ENCODE measurements around the gene RIPOR1. TPM values are rescaled to one million over a fixed set of nuclear protein-coding genes. Genes with fewer than 3 reads are reported as not detected.
A peak's percentile ranks its signal among the peaks of the same experiment; 100 is the strongest.
"Not testable (repeated sequence)": the region's sequence is repeated elsewhere in the genome, so short reads cannot be mapped to it uniquely, and the experiment has no call there.

The RIPOR1 gene, protein sequence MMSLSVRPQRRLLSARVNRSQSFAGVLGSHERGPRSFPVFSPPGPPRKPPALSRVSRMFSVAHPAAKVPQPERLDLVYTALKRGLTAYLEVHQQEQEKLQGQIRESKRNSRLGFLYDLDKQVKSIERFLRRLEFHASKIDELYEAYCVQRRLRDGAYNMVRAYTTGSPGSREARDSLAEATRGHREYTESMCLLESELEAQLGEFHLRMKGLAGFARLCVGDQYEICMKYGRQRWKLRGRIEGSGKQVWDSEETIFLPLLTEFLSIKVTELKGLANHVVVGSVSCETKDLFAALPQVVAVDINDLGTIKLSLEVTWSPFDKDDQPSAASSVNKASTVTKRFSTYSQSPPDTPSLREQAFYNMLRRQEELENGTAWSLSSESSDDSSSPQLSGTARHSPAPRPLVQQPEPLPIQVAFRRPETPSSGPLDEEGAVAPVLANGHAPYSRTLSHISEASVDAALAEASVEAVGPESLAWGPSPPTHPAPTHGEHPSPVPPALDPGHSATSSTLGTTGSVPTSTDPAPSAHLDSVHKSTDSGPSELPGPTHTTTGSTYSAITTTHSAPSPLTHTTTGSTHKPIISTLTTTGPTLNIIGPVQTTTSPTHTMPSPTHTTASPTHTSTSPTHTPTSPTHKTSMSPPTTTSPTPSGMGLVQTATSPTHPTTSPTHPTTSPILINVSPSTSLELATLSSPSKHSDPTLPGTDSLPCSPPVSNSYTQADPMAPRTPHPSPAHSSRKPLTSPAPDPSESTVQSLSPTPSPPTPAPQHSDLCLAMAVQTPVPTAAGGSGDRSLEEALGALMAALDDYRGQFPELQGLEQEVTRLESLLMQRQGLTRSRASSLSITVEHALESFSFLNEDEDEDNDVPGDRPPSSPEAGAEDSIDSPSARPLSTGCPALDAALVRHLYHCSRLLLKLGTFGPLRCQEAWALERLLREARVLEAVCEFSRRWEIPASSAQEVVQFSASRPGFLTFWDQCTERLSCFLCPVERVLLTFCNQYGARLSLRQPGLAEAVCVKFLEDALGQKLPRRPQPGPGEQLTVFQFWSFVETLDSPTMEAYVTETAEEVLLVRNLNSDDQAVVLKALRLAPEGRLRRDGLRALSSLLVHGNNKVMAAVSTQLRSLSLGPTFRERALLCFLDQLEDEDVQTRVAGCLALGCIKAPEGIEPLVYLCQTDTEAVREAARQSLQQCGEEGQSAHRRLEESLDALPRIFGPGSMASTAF
- 28.8 TPM for total RNA-seq

- DNase-seq (ENCODE audit: low read depth in 2 of 3, low spot score in 2 of 3), result peak in 1 of 3 donors; percentile 43
Observed at GRCh38 chr16:67528222-67528869, at the start of gene RIPOR1. Gene RIPOR1 (plus strand): TSS chr16:67528829. CDS start chr16:67538447, 9,618 bp downstream.

DNA sequence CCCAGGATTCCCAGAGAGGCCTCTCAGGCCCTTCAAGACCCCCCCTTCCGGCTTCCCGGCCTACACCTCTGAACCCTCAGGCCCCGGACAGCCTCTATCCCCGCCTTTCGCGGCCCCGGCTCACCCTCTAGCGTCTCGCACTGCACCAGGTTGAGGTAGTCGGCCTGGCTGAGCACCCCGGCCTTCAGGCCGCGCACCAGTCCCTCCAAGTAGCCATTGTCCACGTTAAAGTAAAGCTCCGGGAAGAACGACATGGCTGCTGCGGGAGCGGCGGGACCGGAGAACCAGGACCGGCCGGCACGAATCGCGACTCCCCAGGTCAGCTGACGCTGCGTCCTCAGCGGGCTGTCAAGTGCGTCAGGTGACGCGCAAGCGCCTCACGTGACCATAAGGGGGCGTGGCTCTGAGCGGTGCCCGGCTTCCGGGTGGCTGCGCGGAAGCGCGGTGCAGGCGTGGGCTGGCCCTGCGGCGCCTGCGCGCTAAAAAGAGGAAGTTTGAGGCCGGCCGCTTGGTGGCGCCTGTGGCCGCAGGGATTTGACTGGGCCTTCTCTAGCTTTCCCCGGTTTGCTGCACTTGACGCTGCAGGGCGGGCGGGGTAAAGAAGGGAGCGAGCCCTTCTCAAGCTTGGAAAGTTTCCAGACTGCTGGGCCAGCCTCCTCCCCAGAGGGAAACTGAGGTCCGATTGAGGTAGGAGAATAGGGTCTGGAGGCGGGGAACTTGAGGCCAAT lies 47.6 kb upstream of the RIPOR1 start, which contains the start of gene ATP6V0D1:
Gene ATP6V0D1 (minus strand): TSS at position 325 of the 728 bp plus-strand sequence. CDS start 71 bp downstream, at position 254.
- peak; percentile 98 to 99 (median 98) for DNase-seq (ENCODE audit: low read depth in 2 of 3, low spot score in 2 of 3)

- DNase-seq (ENCODE audit: low read depth in 2 of 3, low spot score in 2 of 3), result peak in 1 of 3 donors; percentile 15
Observed at GRCh38 chr16:67481561-67482232, 46.9 kb upstream of the RIPOR1 start.

DNA sequence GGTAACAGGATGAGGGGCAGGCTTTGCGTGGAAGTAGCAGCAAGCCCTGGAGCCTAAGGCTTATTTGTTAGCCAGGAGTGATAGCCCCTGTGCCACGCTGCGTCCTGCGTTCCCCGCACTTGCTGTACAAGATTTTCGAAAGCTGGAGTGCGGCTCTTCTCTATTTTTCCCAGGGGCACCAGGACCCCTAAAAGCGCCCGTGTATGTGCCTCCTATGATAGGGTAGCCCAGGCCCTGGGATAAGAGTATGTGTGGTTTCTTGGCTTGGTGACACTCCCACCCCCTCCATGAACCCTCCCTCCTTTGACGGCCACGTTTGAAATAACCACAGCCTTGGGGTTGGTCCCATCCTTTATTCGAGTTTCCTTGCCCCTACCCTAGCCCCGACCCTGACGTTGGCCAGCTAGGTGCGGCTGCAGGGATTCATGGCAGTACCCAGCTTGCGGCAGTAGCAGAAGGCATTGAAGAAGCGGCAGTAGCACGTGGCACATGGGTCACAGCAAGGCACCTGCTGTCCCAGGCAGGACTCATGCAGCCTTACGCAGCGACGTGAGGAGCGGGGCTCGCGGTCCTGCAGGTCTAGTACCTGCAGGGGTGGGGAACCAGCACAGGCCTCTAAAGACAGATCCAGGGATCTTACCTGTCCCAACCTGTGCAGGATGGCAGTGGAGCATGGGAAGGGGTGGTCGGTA lies 46.2 kb upstream of the RIPOR1 start:
- DNase-seq (ENCODE audit: low read depth in 2 of 3, low spot score in 2 of 3), result no peak

DNA sequence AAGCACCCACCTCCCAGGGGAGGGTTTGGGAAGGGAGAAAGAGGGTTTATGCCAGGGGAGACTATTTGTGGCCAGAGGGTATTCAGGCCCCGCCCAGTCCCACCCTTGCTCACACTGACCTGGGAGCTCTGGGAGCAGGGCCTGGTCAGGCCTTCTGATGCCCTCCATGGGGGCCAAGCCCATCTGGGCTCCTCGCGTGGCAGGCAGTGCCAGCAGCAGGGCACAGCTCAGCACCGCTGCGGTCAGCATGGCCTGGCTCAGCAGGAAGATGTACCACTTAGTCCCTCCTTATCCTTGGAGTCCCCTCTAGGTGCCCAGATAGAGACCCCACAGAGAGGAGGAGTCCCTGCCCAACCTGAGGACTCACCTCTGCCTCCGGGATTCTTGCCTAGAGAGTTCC lies 45.5 kb upstream of the RIPOR1 start, which contains the start of gene AGRP:
Gene AGRP (minus strand): TSS at position 398 of the 400 bp plus-strand sequence. CDS start 149 bp downstream, at position 249.
- no peak for DNase-seq (ENCODE audit: low read depth in 2 of 3, low spot score in 2 of 3)

GRCh38 chr16:67483731-67484525 lies 44.7 kb upstream of the RIPOR1 start:
- DNase-seq (ENCODE audit: low read depth in 2 of 3, low spot score in 2 of 3), result no peak

DNA sequence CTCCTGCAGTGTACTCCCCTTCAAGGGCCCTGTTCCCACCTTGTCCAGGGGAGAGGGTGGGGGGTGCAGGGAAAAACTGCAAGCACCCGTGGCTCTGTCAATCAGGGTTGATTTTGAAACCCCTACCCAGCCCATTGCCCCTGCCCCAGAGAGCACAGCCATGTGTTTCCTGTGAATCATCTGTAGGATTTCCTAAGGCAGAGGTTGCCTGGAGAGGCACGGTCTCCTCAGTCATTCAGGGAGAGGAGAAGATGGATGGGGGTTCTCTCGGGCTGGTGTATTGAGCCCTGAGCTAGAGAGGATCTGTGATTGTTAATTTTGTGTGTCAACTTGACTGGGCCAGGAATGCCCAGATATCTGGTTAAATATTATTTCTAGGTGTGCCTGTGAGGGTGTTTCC lies 41.8 kb upstream of the RIPOR1 start:
- DNase-seq (ENCODE audit: low read depth in 2 of 3, low spot score in 2 of 3), result no peak

GRCh38 chr16:67487561-67487960 lies 41.1 kb upstream of the RIPOR1 start:
- not testable (repeated sequence) for DNase-seq (ENCODE audit: low read depth in 2 of 3, low spot score in 2 of 3)

GRCh38 chr16:67489401-67490083 lies 39.1 kb upstream of the RIPOR1 start:
- DNase-seq (ENCODE audit: low read depth in 2 of 3, low spot score in 2 of 3), result no peak

DNA sequence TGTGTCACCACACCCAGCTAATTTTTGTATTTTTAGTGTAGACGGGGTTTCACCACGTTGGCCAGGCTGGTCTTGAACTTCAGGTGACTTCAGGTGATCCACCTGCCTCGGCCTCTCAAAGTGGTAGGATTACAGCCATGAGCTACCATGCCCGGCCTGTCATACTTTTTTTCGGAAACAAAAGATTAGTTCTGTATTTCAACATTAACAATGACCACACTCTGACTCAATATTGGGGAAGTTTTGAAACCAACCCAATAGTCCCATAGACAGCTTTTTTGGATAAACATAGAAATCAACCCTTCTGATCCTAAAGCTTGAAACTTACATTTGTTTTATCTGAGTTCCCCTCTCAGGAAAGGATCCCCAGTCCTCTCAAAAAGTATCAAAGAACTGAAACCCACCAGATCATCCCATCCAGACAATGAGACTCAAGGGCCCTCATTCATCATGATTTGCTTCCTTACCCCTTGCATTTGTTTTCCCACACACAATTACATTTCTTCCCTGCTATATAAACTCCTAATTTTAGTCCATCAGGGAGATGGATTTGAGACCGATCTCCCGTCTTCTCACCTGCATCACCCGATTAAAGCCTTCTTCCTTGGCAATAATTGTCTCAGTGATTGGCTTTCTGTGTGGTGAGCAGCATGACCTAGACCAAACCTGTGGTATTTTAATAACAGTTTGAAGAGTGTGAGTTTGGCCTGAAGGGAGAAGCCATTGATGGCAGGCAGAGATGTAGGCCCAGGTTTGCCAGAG lies 38.1 kb upstream of the RIPOR1 start:
- no peak for DNase-seq (ENCODE audit: low read depth in 2 of 3, low spot score in 2 of 3)

GRCh38 chr16:67499106-67499505 lies 29.5 kb upstream of the RIPOR1 start:
- DNase-seq (ENCODE audit: low read depth in 2 of 3, low spot score in 2 of 3), result no peak

GRCh38 chr16:67504031-67505021 lies 24.3 kb upstream of the RIPOR1 start:
- no peak for DNase-seq (ENCODE audit: low read depth in 2 of 3, low spot score in 2 of 3)

DNA sequence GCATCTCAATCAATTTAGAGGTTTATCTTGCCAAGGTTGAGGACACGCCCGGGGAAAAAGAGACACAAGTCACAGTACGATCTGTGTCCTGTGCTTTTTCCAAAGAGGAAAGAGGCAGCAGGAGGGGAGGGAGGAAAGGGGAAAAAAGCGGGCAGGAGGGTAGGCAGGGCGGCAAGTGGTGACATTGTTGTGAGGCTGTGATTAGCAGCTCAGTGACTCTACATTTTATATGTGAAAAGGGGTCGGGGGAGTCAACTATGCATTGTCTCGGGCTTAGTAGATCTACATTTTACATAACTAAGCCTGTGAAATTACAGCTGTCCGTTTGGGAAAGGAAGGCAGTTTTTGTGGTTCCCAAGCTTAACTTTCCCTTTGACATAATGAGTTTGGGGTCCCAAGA lies 22.2 kb upstream of the RIPOR1 start:
- no peak for DNase-seq (ENCODE audit: low read depth in 2 of 3, low spot score in 2 of 3)

GRCh38 chr16:67509016-67509415 lies 19.6 kb upstream of the RIPOR1 start:
- DNase-seq (ENCODE audit: low read depth in 2 of 3, low spot score in 2 of 3), result peak in 1 of 3 donors; percentile 41

DNA sequence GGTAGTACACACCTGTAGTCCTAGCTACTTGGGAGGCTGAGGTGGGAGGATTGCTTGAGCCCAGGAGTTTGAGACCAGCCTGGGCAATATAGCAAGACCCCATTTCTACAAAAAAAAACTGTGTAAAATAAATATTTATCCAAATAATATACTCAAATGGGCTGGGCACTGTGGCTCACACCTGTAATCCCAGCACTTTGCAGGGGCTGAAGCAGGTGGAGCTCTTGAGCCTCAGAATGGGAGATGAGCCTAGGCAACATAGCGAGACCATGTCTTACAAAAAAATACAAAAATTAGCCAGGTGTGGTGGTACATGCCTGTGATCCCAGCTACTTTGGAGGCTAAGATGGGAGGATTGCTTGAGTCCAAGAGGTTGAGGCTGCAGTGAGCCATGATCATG lies 14.7 kb upstream of the RIPOR1 start:
- DNase-seq (ENCODE audit: low read depth in 2 of 3, low spot score in 2 of 3), result not testable (repeated sequence)
